ENCODE data around the gene RPL18A.
"Not testable (repeated sequence)": the region's sequence is repeated elsewhere in the genome, so short reads cannot be mapped to it uniquely, and the experiment has no call there.

RPL18A gene

DNA sequence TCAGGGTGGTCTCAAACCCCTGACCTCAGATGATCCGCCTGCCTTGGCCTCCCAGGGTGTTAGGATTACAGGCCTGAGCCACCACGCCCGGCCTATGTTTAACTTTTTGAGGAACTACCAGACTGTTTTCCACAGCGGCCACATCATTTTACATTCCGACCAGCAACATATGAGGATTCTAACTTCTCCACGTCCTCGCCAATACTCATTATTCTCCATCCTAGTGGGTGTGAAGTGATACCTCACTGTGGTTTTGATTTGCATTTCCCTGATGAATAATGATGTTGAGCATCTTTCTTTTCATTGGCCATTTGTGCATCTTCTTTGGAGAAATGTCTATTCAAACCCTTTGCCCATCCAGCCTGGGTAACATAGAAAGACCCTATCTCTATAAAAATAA lies 26.8 kb downstream of the RPL18A start:
- no peak for TF ChIP-seq POLR2A (IDR thresholded peaks at IDR 0.05; ENCODE audit: low read depth, low read length)
- FAIRE-seq (no peak), DNase-seq (ENCODE audit: insufficient read length, low spot score) (no peak)

DNA sequence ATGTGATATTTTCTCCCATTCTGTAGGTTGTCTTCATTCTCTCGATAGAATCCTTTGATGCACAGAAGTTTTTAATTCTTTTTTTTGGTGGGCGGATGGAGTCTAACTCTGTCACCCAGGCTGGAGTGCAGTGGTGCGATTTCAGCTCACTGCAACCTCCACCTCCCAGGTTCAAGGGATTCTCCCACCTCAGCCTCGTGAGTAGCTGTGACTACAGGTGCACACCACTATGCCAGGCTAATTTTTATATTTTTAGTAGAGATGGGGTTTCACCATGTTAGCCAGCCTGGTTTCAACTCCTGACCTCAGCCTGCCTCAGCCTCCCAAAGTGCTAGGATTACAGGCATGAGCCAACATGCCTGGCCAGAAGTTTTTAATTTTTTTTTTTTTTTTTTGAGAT lies 27.5 kb downstream of the RPL18A start:
- not testable (repeated sequence) for FAIRE-seq; DNase-seq (ENCODE audit: insufficient read length, low spot score)

DNA sequence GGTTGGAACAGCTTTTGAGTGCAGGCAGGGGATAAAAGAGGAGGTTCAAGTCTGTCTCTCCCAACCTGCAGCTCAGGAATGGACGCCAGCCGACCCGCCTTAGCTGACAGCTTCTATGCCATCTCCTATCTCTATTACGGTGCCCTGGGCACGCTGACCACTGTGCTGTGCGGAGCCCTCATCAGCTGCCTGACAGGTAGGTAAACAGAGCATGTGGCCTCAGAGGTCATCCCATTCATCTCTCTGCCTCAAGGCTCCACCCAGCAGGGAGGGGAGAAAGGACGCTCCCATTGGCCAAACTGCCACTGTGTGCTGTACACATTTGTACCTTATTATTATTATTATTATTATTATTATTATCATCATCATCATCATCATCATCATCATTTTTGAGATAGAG lies 28.6 kb downstream of the RPL18A start:
- FAIRE-seq: no peak
- TF ChIP-seq POLR2A (IDR thresholded peaks at IDR 0.05; ENCODE audit: low read depth, low read length): no peak

DNA sequence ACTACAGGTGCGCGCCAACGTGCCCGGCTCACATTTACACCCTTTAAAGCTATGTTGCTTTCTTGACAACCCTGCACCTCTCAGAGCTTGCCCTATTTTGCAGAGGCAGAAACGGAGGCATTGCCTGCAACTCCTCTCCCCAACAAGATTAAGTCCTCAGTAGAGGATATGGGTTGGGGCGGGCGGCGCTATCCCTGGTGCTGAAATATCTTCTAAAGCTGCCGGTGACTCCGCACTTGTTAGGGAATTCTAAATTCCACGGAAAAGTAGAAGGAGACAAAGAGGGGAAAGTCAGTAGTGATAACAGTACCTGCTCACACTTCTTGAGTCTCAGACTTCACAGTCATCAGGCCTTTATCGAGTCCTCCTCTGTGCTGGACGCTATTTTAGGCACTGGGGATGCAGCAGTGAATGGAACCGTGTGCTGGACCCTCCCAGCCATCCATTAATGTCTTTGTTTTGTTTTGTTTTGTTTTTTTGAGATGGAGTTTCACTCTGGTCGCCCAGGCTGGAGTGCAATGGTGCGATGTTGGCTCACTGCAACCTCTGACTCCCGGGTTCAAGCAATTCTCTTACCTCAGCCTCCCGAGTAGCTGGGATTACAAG lies 30.0 kb downstream of the RPL18A start:
- DNase-seq (ENCODE audit: insufficient read length, low spot score): peak; percentile 54
- no peak for FAIRE-seq
- TF ChIP-seq POLR2A (IDR thresholded peaks at IDR 0.05; ENCODE audit: low read depth, low read length): no peak

More for the DNA sequence above, 28.6 kb downstream of the RPL18A start:
- DNase-seq (ENCODE audit: insufficient read length, low spot score): no peak

DNA sequence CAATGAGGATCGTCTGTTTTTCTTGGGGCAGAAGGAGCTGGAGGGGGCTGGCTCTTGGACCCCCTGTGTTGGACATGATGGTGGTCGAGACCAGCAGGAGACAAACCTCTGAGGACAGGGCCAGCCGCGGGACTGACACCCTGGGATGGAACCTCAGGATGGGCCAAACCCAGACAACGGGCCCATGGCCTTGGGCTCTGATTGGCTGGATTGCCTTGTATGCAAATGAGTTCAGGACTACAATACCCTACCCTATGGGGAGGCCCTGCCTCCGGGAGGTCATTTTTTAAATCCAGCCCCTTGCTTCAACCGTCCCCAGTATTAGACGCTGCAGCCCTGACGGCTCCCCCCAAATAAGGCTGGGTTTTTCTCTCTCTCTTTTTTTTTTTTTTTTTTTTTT lies 34.1 kb downstream of the RPL18A start:
- DNase-seq (ENCODE audit: insufficient read length, low spot score) (no peak), FAIRE-seq (no peak)
- no peak for TF ChIP-seq POLR2A (IDR thresholded peaks at IDR 0.05; ENCODE audit: low read depth, low read length)

DNA sequence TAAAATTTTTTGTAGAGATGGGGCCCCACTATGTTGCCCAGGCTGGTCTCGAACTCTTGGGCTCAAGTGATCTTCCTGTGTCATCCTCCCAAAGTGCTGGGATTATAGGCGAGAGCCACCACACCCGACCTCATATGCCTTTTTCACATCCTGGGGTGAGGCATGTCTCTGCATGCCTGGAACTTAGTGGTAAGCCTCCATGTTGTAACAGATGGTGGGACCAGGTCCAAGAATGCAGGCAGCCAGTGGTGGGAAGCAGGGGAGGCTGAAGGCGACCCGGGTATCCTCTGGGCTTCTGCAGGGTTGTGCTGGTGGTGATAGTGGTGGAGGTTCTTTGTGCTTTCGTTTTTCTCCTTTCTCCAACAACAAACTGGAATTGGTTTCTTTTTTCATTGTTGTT lies 43.0 kb downstream of the RPL18A start:
- no peak for FAIRE-seq
- DNase-seq (ENCODE audit: insufficient read length, low spot score): no peak
- TF ChIP-seq POLR2A (IDR thresholded peaks at IDR 0.05; ENCODE audit: low read depth, low read length): no peak

DNA sequence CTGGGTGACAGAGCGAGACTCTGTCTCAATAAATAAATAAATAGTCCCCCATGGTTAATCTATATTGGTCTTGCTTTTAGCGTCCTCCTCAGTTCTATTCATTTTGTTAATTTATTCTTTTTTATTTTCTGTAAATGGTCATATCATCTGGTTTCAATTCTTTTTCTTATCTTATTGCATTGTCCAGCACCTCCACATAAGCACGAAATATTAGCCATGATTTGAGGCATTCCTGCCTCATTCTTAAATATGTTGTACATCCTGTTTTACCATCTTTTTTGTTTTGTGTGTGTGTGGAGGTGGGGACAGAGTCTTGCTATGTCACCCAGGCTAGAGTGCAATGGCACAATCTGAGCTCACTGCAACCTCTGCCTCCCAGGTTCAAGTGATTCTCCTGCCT lies 48.5 kb downstream of the RPL18A start:
- DNase-seq (ENCODE audit: insufficient read length, low spot score): no peak
- TF ChIP-seq POLR2A (IDR thresholded peaks at IDR 0.05; ENCODE audit: low read depth, low read length): no peak
- no peak for FAIRE-seq

DNA sequence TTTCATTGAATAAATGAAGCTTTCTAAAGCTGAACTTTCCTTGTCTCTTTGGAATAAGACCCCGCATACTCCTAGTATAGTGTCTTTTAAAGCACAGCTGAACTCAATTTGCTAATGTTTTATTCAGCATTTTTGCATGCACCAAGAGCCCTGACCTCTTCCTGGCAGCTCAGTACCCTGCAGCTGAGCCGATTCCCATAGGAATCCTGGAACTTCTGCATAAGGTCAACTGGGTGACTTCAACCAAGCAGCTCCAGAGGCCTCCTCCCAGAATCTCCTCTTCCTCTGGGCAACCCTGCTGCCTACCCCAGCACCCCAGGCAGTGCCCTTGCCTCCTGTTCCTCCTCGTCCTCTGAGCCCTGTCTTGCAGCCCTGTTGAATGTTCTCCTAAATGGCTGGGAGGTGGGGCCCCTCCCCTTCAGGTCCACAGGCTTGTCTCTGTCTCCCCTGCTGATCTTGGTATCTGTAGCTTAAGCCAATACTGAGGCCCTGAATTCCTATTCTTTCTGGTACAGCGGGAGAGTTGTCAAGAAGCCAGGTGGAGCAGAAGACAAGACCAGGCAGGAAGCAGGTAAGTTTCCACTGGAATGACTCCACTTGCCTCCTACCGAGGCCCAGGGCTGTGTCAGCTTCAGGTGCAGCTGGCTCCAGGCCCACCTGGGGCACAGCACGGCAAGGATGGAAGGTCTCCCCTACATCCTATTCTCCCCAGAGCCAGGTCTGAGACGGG lies 49.5 kb downstream of the RPL18A start:
- FAIRE-seq (no peak), DNase-seq (ENCODE audit: insufficient read length, low spot score) (no peak)
- no peak for TF ChIP-seq POLR2A (IDR thresholded peaks at IDR 0.05; ENCODE audit: low read depth, low read length)

DNA sequence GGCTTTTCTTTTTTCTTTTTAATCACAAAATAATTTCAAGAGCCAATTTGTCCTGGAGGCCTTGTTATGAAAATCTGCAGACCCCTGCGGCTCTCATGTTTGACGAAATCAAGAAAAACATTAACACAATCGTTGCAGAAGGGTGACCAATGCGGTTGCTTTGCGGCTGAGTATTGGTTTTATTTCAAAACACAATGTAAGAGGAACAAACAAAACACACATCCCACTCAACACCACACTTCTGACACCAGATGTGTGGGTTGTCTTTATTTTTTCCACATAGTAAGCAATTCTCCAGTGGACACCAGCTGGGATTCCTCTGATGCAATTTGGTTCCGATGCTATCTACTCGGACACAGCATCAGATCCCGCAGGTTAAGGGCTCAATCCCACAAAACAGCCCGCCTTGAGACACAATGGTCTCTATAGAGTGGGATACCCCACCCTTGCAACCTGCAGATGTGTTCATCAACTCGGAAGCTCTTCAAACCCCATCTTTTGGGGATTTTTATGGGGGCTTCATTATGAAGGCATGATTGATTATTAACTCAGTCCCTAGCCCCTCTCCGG lies 51.2 kb downstream of the RPL18A start:
- no peak for DNase-seq (ENCODE audit: insufficient read length, low spot score)
- no peak for FAIRE-seq
- no peak for TF ChIP-seq POLR2A (IDR thresholded peaks at IDR 0.05; ENCODE audit: low read depth, low read length)
